GM18870 (cell line): ENCODE data around the gene PLN.

Experiments used
- ATAC-seq: cut with Tn5 transposase; IDR thresholded peaks from one replicate; pipeline ENCODE4 v1.9.1; 2021; ENCODE audit warnings: moderate library complexity; ENCODE audit not compliant: unreplicated experiment

Gene PLN

DNA sequence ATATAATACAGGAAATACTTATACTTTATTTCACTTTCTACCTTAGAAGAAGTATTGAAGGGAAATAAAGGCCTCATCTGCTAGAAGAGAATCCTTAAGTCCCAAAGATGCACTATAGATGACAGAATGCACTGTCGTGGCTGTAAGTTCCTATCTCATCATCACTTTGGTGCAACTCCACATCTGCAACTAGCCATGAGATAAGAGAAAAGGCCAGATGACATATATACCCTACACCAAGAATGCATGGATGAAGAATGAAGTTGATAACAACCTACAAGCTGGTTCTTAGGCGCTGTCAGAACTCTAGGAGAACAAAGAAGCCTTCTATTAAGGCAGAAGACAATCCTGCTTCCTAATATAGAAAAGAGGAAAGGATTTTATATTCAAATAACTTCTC is 11.6 kb upstream of the PLN start:
- no peak for ATAC-seq

DNA sequence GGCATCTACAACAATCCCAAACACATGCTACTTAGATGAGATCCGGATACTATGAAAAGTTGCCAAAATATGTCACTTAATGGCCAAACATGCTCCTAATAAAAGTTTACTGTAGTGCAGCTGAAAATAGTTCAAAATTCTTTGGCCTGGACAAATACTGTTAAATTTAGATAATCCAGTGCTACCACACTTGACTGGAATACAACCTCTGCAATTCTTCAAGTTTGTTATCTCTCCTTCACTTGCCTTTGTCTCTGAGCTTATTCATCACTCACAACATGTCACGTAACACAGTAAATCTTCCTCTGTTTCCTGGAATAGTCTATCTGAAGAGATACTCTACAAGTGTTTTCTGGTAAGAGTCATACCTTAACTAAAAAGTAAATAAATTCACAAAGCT is 10.5 kb upstream of the PLN start:
- ATAC-seq = no peak

DNA sequence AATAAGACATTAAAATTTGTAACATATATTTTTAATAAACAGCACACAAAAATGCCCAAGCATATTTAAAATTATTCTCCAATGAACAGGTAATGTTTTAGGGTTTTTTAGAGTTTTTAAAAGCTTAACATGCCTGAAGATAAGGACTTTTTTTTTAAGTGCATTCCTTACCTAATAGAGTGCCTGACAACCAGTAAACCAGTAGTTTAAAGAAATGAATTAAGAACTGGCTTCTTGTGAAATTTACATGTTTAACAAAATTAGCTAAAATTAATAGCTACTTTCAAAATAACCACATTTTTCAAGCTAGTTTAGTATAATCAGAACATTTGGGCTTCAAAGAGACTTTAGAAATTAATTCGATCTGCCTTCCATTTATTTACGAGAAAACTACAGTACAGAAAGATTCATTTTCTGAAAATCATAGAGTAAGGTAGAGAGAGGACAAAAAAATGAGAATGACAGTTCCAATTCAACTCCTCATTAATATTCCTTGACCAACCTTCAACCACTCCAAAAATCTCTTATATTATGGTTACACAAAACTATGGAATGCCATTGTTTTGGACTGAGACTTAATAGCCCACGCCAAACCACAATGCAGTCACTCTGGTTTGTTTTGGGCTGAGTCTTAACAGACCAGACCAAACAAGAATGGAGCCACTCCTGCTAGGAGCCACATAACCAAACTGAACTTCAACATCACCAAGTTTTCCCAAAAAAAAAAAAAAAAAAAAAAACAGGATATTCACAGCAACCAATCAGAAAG is 5.7 kb upstream of the PLN start:
- no peak for ATAC-seq

DNA sequence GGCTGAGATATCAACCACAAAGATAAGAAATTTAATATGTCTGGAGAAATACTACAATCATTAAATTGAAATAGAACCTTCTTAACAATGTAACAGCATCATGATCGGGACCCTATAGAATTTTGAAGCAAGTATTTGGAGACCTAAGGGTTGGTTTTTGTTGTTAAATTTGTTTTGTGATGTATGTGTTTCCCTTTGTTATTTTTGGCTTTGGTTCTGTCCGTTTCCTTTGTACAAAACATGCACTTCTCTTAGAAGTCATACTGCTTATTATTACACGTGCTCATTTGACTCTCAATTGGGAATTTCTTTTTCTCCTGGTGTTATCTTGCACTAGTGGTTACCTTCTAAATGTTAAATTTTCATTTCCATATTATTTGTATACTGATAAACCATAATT is 4.0 kb upstream of the PLN start:
- ATAC-seq = no peak

DNA sequence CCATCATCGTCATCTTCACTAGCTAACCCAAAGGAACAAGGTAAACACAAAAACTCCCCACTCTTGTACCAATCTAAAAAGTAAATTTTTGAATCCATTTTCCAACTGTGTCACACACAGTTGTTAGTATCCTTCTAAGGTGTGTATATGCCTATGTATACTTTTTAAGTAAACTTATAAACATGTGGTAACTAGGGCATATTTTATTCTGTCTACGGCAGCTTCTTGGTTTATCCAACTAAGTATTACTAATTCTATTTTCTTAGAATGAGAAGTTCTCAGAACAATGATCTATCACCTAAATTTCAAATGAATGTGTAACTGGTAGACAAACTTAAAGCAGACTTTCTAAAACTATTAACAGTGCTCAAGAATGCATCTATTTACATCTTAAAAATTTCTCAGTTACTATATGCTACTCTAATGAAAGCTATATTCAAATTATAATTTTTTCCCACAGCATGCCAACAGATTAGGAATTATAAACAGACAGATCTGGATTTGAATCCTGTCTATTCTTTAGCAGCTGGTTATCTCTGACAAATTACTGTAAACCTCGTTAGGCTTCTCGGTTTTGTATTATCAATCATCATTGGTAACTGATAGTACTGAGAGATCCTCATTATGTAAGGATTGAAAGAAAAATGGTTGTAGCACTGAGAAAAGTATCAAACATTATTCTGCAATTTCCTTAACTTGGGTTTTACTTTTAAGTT is 1.8 kb upstream of the PLN start:
- ATAC-seq = no peak

DNA sequence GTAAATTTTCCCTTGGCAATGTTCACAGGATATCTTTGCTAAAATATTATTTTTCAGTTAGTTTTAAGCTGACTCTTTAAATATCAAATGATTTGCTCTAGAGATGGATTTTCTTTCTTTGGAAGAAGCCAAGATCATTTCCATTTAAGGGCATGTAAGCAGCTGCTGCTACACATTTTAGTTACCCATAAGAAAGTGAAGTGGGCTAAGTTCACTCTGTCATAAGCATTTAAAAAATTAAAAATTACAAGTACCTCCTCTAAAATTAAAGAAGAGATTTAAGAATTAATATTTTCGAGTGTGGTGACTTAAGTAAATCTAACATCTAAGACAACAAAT is 1.2 kb upstream of the PLN start:
- ATAC-seq = no peak

DNA sequence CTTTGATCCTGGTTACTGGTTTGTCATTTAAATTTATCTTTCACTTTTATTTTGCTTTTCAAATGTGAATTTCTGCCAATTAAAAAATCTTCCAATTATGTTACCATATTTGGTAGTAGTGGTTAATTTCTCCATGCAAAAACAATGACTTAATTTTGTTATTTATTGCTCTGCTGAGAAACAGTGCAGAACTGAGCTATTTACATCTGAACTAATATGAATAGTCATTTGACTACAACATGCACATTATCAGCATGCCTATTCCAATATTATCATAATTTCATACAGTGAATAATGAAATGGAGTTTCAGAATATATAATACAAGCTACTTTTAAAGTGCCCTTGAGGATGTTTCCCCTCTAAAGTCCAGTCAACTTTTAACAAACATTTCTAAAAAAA is 517 bp downstream of the PLN start:
- ATAC-seq = no peak

DNA sequence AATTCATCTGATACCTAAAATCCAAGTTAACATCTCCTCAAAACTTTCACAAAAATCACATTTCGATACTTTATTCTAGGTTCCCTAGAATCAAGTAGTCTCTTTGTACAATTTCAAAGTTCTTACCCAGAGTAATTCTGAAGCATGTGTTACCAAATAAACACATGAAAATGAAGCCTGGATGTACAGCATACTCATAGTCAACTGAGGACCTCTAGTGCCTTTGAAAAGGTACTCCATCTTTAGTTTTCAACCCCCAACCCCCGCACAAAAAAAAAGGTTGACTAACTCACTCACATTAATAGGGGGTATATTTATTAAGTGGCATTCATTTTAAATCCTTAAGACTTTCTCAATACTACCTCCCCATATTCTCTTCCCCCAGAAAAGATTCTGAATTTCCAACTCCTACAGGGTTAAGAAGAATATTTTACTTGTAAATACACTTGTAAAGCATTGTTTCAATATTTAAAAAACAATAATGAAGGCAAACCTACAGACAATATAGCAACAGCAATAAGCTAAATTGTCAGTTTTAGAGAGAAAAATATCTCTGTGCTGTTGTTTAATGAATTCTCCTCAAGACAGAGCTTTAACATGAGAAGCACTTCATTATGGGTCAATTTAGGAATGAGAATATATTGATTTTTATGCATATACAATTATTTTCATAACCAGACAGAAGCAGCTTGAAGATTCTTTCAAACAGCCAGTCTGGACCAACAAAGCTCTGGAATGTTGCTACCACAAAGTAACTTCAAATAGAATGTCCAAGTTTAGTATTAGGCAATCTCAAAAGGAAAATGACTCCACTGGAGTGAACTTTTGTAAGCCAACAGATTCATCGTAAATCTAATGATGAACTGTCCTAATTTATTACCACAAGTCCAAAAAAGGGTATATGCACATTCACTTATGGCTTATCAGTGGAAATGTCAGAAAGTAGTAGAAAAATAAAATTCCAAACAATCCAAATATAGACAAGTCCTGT is 3.3 kb downstream of the PLN start:
- ATAC-seq = peak; percentile 83

DNA sequence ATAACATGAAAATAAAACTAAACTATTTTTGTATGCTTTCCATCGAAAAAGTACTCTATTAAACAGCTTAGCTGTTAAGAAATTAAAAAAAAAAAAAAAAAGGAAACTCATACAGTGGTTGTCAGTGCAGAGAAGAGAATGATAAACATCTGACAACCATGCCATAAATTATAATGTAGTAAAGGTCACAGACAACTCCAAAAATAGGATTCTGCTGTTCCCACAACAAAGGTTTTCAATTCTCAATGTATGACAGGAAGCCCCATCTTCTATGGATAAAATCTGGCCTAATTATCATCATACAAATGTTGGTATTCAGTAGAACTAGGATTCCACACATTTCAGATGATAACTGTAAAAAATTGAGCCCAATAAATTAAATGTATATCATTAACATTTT is 5.0 kb downstream of the PLN start:
- ATAC-seq = no peak

DNA sequence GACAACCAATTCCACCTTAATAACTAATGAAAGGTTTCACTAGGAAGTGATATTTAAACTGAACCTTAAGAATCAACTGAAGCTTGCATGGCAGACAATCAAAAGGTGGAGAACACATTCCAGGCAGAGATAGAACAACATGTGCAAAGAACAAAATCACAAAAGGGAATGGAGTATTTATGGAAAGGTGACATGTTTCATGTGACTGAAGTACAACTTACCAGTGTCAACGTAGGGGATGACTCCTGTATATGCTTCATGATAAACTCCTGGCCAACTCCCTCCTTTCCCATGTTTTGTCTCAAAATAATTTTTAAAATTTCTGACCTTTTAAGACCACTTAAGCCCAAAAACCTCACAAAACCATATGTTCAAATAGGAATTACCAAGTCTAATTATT is 6.6 kb downstream of the PLN start:
- ATAC-seq = no peak

DNA sequence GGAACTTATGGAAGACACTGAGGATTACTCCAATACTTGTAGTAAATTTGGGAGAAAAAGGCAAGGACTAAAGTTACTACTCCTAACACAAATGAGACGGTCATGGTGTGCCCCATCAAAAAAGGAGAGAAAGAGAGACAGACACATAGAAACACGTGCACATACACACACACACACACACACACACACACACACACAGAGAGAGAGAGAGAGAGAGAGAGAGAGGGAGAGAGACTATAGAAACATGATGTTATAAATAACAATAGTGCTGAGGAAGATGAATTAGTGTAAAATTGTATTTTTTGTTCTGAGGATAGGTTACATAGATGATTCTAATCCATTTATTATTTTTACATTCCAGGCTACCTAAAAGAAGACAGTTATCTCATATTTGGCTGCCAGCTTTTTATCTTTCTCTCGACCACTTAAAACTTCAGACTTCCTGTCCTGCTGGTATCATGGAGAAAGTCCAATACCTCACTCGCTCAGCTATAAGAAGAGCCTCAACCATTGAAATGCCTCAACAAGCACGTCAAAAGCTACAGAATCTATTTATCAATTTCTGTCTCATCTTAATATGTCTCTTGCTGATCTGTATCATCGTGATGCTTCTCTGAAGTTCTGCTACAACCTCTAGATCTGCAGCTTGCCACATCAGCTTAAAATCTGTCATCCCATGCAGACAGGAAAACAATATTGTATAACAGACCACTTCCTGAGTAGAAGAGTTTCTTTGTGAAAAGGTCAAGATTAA is 10.5 kb downstream of the PLN start:
- ATAC-seq = peak; percentile 54

DNA sequence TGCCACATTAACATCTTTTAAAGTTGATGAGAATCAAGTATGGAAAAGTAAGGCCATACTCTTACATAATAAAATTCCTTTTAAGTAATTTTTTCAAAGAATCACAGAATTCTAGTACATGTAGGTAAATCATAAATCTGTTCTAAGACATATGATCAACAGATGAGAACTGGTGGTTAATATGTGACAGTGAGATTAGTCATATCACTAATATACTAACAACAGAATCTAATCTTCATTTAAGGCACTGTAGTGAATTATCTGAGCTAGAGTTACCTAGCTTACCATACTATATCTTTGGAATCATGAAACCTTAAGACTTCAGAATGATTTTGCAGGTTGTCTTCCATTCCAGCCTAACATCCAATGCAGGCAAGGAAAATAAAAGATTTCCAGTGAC is 11.6 kb downstream of the PLN start:
- peak; percentile 79 for ATAC-seq

DNA sequence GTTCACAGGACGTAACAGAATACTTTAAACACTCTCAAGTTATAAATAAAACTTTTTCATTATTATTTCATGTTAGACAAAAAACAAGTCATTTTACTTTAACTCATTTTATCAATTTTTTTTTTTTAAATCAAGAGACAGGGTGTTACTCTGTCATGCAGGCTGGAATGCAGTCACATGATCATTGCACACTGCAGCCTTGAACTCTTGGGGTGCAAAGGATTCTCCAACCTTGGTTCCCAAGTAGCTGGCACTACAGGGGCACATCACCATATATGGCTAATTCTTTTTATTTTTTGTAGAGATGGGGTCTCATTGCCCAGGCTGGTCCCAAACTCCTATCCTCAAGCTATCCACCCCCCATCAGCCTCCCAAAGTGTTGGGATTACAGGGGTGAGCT is 14.2 kb downstream of the PLN start:
- no peak for ATAC-seq

DNA sequence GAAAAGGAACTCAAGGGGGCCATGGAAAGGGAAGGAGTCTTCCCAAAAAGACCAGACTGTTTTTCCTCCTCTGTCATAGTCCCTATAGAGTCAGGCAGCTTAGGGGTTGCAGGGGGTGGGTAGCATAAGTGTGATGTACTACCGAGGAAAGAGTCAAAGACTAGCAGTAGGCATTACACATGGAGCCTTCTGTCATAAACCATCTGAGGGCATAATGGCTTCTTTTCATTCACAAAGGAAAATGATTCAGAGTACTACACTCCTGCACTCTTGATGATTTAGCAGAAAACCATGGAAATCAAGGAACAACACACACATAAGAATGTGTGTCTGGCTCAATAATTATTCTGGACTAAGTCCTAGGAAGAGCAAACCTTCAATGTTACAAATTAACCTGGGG is 14.9 kb downstream of the PLN start:
- no peak for ATAC-seq

DNA sequence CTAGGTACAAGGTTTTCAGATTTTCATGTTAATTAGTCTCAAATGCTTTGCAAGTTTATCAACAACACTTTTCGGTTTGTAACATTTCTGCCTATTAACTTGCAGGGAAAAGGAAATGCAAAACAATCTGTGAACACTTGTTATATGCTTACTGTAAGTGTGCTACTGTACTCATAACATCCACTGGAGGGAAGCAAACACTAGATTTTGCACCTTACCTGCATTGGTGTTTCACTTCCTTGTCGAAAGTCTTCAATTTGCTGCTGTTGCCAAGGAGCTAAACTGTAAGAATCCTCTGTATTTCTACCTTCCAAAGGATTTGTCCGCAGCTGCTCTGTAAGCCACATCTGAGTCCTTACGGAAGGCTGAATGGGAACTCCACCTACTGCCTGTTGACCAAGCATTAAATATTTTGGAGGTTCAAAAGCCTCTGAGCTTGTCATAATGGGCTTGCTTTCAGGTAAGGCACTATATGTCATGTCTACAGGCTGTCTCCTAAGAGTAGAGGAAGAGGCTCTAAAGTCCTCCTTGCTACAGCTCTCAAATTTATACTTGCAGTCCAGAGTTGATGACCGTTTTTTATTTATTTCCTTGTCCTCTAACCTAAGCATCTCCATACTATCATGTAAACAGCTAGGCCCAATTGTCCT is 17.3 kb downstream of the PLN start:
- peak; percentile 99 for ATAC-seq

DNA sequence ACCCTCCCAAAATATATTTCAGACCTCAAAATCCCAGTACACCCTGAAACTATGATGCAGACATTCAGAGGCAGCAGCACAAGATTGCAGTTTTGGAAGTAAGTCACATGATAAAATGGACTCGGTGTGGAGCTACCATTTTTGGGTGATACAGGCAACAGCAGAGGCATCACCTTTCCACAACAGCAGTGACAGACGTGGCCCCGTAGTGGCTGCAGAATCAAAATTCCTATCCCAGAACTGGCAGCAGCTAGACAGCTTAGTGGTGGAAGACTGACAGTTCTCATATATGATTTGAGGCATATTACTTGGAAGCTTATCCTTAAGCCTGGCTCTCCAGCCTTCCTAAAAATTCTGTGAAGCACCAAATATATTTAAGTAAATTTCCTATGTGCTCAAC is 19.9 kb downstream of the PLN start:
- ATAC-seq = no peak

DNA sequence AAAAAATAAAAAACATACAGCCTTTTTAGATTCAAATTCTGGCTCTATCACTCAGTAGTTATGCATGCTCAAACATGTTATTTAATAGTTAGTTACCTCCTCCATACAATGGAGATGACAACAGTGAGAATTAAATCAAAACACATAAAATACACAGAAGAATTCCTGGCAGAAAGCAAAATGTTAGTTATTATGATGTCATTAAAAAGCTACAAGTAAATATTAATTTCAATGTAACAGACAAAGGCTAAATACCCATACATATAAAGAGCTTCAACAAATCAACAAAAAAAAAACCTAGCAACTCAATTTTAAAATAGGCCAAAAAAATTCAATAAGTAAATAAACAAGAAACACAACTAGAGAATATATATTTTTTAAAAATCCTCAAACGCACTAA is 21.4 kb downstream of the PLN start:
- ATAC-seq = no peak

DNA sequence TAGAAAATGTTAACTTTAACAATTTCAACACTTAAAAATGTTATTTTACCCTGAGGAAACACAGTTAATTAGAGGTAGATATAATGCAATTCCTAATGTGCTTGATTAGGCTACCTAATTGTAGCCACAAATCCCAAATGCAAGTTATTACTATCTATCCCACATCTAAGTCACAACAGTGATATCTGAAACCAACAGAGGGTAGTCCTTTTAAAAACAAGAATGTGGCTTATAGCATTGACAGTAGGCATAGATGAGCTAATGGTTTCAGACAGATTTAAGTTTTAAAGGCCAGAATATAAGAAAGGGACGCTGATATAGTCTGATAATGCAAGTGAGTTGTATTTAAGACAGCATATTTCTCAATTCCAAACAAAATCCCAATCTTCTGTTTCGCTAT is 23.0 kb downstream of the PLN start:
- ATAC-seq = peak; percentile 45

DNA sequence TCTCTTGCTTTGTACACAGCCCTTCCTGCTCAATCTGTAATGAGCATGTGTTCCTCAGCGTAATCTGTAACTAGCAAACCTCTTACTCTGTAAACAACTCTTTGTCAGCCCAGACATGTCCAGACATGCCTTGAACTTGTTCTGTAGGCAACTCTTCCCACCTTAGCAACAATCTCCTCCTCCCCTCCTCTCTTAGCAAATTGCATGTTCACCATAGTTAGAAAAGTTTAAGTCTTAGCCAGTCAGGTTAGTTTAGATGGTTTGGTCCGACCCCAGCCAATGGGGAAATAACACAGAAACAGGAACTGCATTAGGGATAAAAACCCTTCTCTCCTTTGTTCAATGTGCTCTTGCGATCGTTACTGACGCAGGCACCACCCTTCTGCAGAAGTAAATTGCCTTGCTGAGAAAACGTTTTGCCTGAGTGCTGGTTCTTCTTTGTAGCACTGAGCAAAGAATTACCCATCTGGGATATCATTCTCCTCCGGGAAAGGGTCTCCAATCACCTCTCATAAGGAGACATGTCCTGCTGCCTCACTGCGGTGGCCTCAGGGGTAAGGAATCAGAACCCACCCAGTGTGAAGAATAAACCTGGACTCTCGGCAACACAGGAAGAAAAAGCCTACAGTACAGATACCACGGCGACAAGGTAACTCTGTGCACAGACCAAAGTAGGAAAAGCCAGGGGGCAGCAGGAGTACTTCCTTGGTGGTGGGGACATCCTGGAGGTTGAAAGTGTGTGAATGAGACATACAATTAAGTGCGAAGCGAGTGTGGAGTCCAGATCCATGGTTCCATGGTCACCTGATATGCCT is 26.2 kb downstream of the PLN start:
- no peak for ATAC-seq

DNA sequence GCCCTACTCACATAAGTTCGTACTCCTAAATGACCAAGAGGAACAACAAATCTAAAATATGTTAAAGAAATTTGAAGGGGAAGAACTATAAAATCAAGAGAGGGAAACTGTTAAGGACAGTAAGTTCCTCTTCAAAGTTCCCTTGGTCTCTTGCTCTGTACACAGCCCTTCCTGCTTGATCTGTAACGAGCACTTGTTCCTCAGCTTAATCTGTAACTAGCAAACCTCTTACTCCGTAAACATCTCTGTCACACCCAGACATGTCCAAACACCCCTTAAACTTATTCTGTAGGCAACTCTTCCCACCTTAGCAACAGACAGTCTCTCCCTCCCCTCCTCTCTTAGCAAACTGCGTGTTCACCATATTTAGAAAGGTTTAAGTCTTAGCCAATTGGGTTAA is 29.9 kb downstream of the PLN start:
- no peak for ATAC-seq
